Measurements from ENCODE around the gene TMEM221. TPM values are rescaled to one million over a fixed set of nuclear protein-coding genes. Genes with fewer than 3 reads are reported as not detected.

TMEM221 gene
- total and polyA plus RNA-seq, 10 of the 15 experiments (the other 5 are each of a cell fraction or from before 2014, with no cell fraction given) = 0.04 to 0.24 TPM; not detected in 8

- TF ChIP-seq, protein P1, sequence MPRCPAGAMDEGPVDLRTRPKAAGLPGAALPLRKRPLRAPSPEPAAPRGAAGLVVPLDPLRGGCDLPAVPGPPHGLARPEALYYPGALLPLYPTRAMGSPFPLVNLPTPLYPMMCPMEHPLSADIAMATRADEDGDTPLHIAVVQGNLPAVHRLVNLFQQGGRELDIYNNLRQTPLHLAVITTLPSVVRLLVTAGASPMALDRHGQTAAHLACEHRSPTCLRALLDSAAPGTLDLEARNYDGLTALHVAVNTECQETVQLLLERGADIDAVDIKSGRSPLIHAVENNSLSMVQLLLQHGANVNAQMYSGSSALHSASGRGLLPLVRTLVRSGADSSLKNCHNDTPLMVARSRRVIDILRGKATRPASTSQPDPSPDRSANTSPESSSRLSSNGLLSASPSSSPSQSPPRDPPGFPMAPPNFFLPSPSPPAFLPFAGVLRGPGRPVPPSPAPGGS (IDR thresholded peaks at IDR 0.05; ENCODE audit: borderline replicate concordance, insufficient read depth, low read depth, low read length, poor library complexity, severe bottlenecking) = no peak
- TF ChIP-seq POLR2AphosphoS5 (IDR thresholded peaks at IDR 0.05; ENCODE audit: low read length) (no peak), ELK1 (IDR thresholded peaks at IDR 0.05; ENCODE audit: low read depth, low read length) (peak; percentile 84), REST (IDR thresholded peaks at IDR 0.05; ENCODE audit: low read depth, low read length) (no peak), RELA (IDR thresholded peaks at IDR 0.05; ENCODE audit: borderline replicate concordance, partially characterized antibody) (no peak), EZH2 (IDR thresholded peaks at IDR 0.05; ENCODE audit: borderline replicate concordance, control insufficient read depth, low read depth, low read length) (no peak), YBX1 (IDR thresholded peaks at IDR 0.05) (no peak), CEBPB (IDR thresholded peaks at IDR 0.05; ENCODE audit: borderline replicate concordance in 1 of 2, low read depth in 2 of 2, low read length in 2 of 2) (no peak), EED (IDR thresholded peaks at IDR 0.05; ENCODE audit: low read depth) (peak; percentile 56; the same call in 1 of the 2 replicates), SRF (IDR thresholded peaks at IDR 0.05; ENCODE audit: low read depth in 2 of 2, low read length in 2 of 2) (peak in 1 of 2 experiments; percentile 47; a peak in 1 of 4 replicates), PML (IDR thresholded peaks at IDR 0.05; ENCODE audit: low read length) (no peak), ZNF622 (IDR thresholded peaks at IDR 0.05) (no peak), NFYA (IDR thresholded peaks at IDR 0.05; ENCODE audit: borderline replicate concordance, low read depth, low read length) (no peak), FOS (IDR thresholded peaks at IDR 0.05; ENCODE audit: borderline replicate concordance, extremely low read depth, insufficient read length) (no peak), JUNB (IDR thresholded peaks at IDR 0.05) (no peak), SMAD5 (IDR thresholded peaks at IDR 0.05; ENCODE audit: low read depth) (no peak), NR2C1 (IDR thresholded peaks at IDR 0.05) (peak; percentile 71), CBFB (IDR thresholded peaks at IDR 0.05; ENCODE audit: low read depth) (peak; percentile 44; the same call in 1 of the 2 replicates)
- TF ChIP-seq, protein P2, sequence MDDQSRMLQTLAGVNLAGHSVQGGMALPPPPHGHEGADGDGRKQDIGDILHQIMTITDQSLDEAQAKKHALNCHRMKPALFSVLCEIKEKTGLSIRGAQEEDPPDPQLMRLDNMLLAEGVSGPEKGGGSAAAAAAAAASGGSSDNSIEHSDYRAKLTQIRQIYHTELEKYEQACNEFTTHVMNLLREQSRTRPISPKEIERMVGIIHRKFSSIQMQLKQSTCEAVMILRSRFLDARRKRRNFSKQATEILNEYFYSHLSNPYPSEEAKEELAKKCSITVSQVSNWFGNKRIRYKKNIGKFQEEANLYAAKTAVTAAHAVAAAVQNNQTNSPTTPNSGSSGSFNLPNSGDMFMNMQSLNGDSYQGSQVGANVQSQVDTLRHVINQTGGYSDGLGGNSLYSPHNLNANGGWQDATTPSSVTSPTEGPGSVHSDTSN (IDR thresholded peaks at IDR 0.05; ENCODE audit: insufficient replicate concordance, low read depth, low read length) = no peak
- TF ChIP-seq, protein P3, sequence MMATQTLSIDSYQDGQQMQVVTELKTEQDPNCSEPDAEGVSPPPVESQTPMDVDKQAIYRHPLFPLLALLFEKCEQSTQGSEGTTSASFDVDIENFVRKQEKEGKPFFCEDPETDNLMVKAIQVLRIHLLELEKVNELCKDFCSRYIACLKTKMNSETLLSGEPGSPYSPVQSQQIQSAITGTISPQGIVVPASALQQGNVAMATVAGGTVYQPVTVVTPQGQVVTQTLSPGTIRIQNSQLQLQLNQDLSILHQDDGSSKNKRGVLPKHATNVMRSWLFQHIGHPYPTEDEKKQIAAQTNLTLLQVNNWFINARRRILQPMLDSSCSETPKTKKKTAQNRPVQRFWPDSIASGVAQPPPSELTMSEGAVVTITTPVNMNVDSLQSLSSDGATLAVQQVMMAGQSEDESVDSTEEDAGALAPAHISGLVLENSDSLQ (IDR thresholded peaks at IDR 0.05) = peak; percentile 73
Measured at GRCh38 chr19:17419621-17420474, 28.6 kb downstream of the TMEM221 start, which contains the start of gene MVB12A (continued).
